Mononuclear cell (primary cell): ENCODE measurements around the gene MYH7. TPM values are rescaled to one million over a fixed set of nuclear protein-coding genes. Genes with fewer than 3 reads are reported as not detected.
"Not testable (repeated sequence)": the region's sequence is repeated elsewhere in the genome, so short reads cannot be mapped to it uniquely, and the experiment has no call there.

ENCODE experiments used
- H3K27me3 ChIP-seq: 2 replicates; pipeline ENCODE4 v1.6.0; 2011; ENCODE audit warnings: low read length, control low read depth; ENCODE audit not compliant: insufficient read depth
- H3K4me1 ChIP-seq: 2 replicates; pipeline ENCODE4 v1.5.1; 2011; ENCODE audit warnings: mild to moderate bottlenecking, low read length, control low read depth; ENCODE audit not compliant: insufficient read depth
- H3K4me3 ChIP-seq: 2 replicates; pipeline ENCODE4 v1.5.1; 2011; ENCODE audit warnings: mild to moderate bottlenecking, low read length, moderate library complexity
- H3K9me3 ChIP-seq: 2 replicates; pipeline ENCODE4 v1.5.1; 2011; ENCODE audit warnings: low read depth, mild to moderate bottlenecking, control low read depth, low read length
- total RNA-seq: library from RNA; depleted of rRNA; stranded (reverse); fragments of >200 nt; gene quantifications from one replicate; pipeline ENCODE4 v1.2.3, GENCODE V29; 2012

MYH7 gene
- total RNA-seq, 1 donor = not detected

GRCh38 chr14:23409475-23409874, 26.0 kb downstream of the MYH7 start:
- H3K9me3 ChIP-seq = no peaks in the 10 kb centered on the region
- no peaks in the 10 kb centered on the region for H3K4me1 ChIP-seq
- no peaks in the 10 kb centered on the region for H3K27me3 ChIP-seq
- H3K4me3 ChIP-seq = no peak overlapping the region

DNA sequence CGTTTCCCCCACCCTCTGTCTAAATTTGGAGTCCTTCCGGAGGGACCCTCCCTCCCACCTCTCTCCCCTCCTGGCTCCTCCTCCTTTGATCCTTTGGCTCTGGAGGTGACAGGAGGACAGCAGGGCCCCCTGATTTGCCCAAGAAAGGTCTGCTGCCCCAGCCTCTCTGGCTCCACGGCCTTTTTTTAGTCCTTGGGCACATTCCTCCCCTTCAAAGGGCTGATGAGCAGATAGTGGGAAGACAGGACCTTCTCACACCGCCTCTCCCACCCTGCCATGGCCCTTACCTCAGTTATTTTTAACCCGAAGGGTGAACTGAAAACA, 27.2 kb downstream of the MYH7 start:
- Histone ChIP-seq H3K9me3 (no peaks in the 10 kb centered on the region), H3K27me3 (no peaks in the 10 kb centered on the region), H3K4me3 (no peak overlapping the region), H3K4me1 (no peaks in the 10 kb centered on the region)

- no peaks in the 10 kb centered on the region for H3K9me3 ChIP-seq
- no peak within 1 kb of the TSS for H3K4me3 ChIP-seq
- no peaks in the 10 kb centered on the region for H3K27me3 ChIP-seq
- no peaks in the 10 kb centered on the region for H3K4me1 ChIP-seq
Measured at GRCh38 chr14:23407516-23408306, 27.7 kb downstream of the MYH7 start, which contains the start of gene MYH6. Gene MYH6, minus strand, starts transcription at chr14:23408273. Its CDS starts 1,050 bp downstream, at chr14:23407223.

- H3K4me3 ChIP-seq = no peak overlapping the region
- H3K27me3 ChIP-seq = no peaks in the 10 kb centered on the region
- no peaks in the 10 kb centered on the region for H3K4me1 ChIP-seq
- H3K9me3 ChIP-seq = no peaks in the 10 kb centered on the region
Measured at GRCh38 chr14:23406725-23407355, 28.6 kb downstream of the MYH7 start.

DNA sequence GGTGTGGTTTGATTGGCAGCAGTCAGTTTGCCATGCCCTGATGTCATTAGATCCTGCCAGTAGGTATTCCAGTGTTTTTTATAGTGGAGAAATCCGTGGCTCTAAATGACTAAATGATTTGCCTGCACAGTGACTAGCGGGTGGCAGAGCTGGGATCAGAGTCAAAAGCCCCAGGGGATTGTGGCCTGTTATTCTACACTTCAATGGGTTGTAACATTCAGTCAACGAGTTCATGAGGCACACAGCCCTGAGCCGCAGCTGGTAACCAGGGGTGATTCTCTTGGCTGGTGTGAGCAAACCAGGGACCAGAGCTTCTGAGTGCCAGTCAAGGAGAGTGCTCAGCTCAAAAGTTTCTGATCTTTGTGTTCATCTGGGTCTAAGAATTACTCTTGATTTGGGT, 29.2 kb downstream of the MYH7 start:
- Histone ChIP-seq H3K4me1 (no peaks in the 10 kb centered on the region), H3K27me3 (no peaks in the 10 kb centered on the region), H3K9me3 (no peaks in the 10 kb centered on the region), H3K4me3 (no peak overlapping the region)

DNA sequence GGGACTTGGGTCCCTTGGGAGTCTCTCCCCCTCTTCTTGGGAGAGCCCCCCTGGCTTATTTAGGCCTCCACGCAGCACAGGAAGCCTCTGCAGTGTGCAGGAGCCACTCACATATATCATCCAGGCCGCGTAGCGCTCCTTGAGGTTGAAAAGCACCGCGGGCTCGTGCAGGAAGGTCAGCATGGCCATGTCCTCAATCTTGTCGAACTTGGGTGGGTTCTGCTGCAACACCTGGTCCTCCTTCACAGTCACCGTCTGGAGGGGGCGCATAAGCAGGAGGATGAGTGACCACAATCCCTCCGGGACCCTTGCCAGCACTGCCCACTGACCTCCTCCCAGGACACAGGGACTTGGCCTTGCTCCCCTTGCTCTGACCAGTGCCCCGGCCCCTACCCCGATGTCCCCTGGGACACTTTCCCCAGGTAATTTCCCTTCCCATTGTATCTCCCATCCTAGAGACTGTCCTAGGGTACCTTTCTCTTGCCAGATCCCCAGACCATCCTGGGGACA, 29.9 kb downstream of the MYH7 start:
- H3K27me3 ChIP-seq = no peaks in the 10 kb centered on the region
- no peaks in the 10 kb centered on the region for H3K9me3 ChIP-seq
- H3K4me1 ChIP-seq = no peaks in the 10 kb centered on the region
- no peak overlapping the region for H3K4me3 ChIP-seq

DNA sequence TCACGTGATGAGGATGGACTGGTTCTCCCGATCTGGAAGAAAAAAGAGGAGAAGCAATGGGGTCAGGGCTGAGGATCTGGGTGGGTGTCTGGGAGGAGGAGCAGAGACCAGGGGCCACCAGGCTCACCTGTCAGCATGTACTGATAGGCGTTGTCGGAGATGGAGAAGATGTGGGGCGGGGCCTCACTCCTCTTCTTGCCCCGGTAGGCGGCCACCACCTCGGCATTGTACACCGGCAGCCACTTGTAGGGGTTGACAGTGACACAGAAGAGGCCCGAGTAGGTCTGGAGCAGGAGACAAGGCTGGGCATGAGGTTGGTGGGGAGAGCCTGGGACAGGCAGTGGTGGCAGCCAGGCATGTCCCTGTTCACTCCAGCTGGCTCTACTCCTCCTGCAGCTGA, 30.4 kb downstream of the MYH7 start:
- Histone ChIP-seq H3K4me1 (no peaks in the 10 kb centered on the region), H3K4me3 (no peak overlapping the region), H3K27me3 (no peaks in the 10 kb centered on the region), H3K9me3 (no peaks in the 10 kb centered on the region)

GRCh38 chr14:23404331-23404900, 31.0 kb downstream of the MYH7 start:
- Histone ChIP-seq H3K4me1 (no peaks in the 10 kb centered on the region), H3K9me3 (no peaks in the 10 kb centered on the region), H3K27me3 (no peaks in the 10 kb centered on the region), H3K4me3 (no peak overlapping the region)

- Histone ChIP-seq H3K4me1 (no peaks in the 10 kb centered on the region), H3K4me3 (no peak overlapping the region), H3K27me3 (no peaks in the 10 kb centered on the region), H3K9me3 (no peaks in the 10 kb centered on the region)
Measured at GRCh38 chr14:23403908-23404307, 31.6 kb downstream of the MYH7 start.

DNA sequence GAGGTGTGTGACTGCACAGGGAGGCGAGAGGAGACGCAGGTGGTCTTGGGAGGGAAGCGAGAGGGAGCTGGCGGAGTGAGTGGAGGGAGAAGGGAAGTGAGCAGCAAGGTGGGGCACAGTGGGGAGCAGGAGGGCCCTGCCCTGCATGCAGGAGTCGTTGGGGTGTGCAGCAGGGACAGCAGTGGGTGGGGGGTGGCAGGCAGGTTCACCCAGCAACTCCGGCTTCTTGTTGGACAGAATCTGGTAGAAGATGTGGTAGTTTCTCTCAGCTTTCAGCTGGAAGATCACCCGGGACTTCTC, 32.4 kb downstream of the MYH7 start:
- Histone ChIP-seq H3K9me3 (no peaks in the 10 kb centered on the region), H3K27me3 (no peaks in the 10 kb centered on the region)

DNA sequence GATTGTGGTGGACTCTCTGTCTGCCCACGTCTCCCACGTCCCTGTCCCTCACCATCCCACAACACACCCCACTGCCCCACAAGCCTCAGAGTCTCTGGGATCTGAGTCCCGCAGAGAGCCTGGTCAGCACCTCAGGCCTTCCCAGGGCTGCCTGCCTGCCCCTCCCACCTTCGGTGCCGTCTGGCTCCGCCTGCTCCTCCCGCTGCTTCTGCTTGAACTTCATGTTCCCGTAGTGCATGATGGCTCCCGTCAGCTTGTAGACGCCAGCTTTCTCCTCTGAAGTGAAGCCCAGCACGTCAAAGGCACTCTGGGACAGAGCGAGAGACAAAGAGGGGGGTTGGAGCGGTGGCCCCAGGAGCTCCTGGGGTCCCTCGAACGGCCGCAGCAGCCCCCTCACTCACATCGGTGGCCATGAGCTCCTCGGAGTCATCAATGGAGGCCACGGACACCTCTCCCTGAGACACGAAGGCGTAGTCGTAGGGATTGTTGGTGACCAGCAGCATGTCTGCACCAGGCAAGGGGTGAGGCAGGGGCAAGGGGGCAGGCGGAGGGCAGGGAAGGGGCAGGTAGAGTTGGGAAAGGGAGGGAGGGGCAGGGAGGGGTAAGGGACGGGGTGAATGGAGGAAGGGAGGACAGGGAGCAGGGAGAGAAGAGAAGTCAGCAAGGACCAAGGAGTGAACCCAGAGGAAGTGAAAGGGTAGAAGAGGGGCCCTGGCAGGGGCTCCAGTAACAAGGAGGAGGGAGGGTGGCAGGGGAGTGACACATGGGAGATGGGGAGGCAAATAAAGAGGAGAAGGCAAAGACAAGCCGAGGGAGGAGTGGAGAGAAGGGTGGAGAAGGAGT, 32.9 kb downstream of the MYH7 start:
- Histone ChIP-seq H3K27me3 (no peaks in the 10 kb centered on the region), H3K4me3 (no peak overlapping the region), H3K4me1 (no peaks in the 10 kb centered on the region), H3K9me3 (no peaks in the 10 kb centered on the region)

More for the DNA sequence above, 32.4 kb downstream of the MYH7 start:
- Histone ChIP-seq H3K4me3 (no peak overlapping the region), H3K4me1 (no peaks in the 10 kb centered on the region)

DNA sequence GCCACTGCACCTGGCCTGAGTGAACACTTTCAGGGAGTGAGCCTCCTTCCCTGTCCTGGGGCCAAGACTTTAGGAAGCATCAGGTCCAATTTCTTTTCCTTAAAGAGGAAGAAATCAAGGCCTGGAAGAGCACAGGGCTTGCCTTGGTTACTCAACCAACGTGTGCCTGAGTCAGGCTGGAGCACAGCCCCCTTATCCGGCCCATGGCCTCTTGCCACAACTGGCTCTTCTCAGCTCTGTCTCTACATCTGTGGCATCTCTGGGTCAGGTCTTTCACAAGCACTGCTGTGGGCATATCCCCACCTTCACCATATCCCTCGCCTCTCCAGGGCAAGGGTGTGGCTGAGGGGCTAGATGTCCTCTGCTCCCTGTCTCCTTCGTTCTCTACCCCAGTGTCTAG, 34.2 kb downstream of the MYH7 start:
- Histone ChIP-seq H3K4me1 (no peaks in the 10 kb centered on the region), H3K4me3 (no peak overlapping the region), H3K27me3 (no peaks in the 10 kb centered on the region), H3K9me3 (no peaks in the 10 kb centered on the region)

GRCh38 chr14:23400496-23401149, 34.8 kb downstream of the MYH7 start:
- H3K27me3 ChIP-seq, H3K9me3 ChIP-seq, H3K4me1 ChIP-seq, H3K4me3 ChIP-seq: not testable (repeated sequence)

- H3K4me1 ChIP-seq = no peaks in the 10 kb centered on the region
- H3K9me3 ChIP-seq = no peaks in the 10 kb centered on the region
- no peak overlapping the region for H3K4me3 ChIP-seq
- H3K27me3 ChIP-seq = no peaks in the 10 kb centered on the region
Measured at GRCh38 chr14:23399591-23399990, 35.9 kb downstream of the MYH7 start.

DNA sequence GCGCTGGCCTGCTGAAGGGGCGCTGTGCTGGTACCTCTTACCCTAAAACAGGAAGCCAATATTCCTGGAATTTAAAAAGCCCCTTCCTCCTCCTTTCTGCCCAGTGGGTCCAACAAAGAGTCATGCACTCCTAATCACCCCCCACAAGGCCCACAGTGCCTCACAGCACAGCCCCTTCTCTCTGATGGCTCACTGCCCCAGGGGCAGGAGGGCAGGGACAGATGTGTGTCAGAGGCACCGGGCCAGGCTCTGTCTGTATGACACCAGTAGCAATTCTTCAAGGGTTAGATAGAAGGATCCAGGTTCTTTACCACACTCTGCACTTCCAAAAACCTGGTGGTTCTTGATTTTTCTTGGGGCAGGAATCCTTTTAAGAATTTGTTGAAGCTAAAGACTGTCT, 36.3 kb downstream of the MYH7 start:
- Histone ChIP-seq H3K9me3 (no peaks in the 10 kb centered on the region), H3K4me1 (no peaks in the 10 kb centered on the region), H3K27me3 (no peaks in the 10 kb centered on the region), H3K4me3 (no peak overlapping the region)
